Body of pancreas (tissue), 4 donors: ENCODE measurements around the gene CD24. TPM values are rescaled to one million over a fixed set of nuclear protein-coding genes. Genes with fewer than 3 reads are reported as not detected.
"Not testable (repeated sequence)": the region's sequence is repeated elsewhere in the genome, so short reads cannot be mapped to it uniquely, and the experiment has no call there.

Experiments used
- ATAC-seq: fragments of 150-250 bp; one replicate; pipeline ENCODE4 v1.9.1; 2016
- DNase-seq, 4 donors: peaks; one replicate each; pipeline ENCODE4 v3.0.0-alpha.2; 2019
- H3K27ac ChIP-seq, 4 donors: fragments of 200-600 bp; sonication (generic); 1 replicate in 3 of 4; 2 replicates in 1 of 4; pipeline versions ENCODE4 v1.5.1 to v1.6.1; 2016 to 2019; ENCODE audit warnings: mild to moderate bottlenecking in 1 of 4, mixed read lengths in 1 of 4, moderate library complexity in 1 of 4
- H3K27me3 ChIP-seq, 2 donors: fragments of 200-600 bp; sonication (generic); one replicate each; pipeline ENCODE4 v1.6.0; 2016; ENCODE audit warnings: mild to moderate bottlenecking in 1 of 2
- H3K36me3 ChIP-seq, 2 donors: fragments of 200-600 bp; sonication (generic); replicated peaks in 1 of 2; 2 replicates each; pipeline ENCODE4 v1.5.1; 2016; ENCODE audit warnings: low read depth in 2 of 2; ENCODE audit not compliant: insufficient read depth in 1 of 2
- H3K4me1 ChIP-seq: fragments of 200-600 bp; sonication (generic); one replicate; pipeline ENCODE4 v1.6.0; 2016
- H3K4me3 ChIP-seq, 2 donors: fragments of 200-600 bp; sonication (generic); 1 replicate in 1 of 2; 2 replicates in 1 of 2; pipeline ENCODE4 v1.5.1; 2016 to 2019
- H3K9me3 ChIP-seq, 3 donors: fragments of 200-600 bp; sonication (generic); 1 replicate in 2 of 3; 2 replicates in 1 of 3; pipeline ENCODE4 v1.5.1; 2016
- POLR2A ChIP-seq, 3 donors: fragments of 450-650 bp; IDR thresholded peaks; one replicate each; pipeline ENCODE4 v1.6.1; 2016; ENCODE audit warnings: antibody characterized with exemption in 3 of 3, mild to moderate bottlenecking in 2 of 3
- WGBS, 2 donors: methylation state at CpG; one replicate each; pipeline ENCODE4 v1.1.5; 2017; 5-methylcytosine and 5-hydroxymethylcytosine counted together
- intact Hi-C: fragments of 100-400 bp; cut with DNase I; formaldehyde crosslinking; loops from one replicate; pipeline ENCODE4 v1.15.1; 2023
- total RNA-seq, 2 donors: library from RNA; depleted of rRNA; stranded (reverse); fragments of >200 nt; gene quantifications; one replicate each; pipeline ENCODE4 v1.1.0, GENCODE V29; 2016
- TF ChIP-seq, protein P1 (sequence below), 7 experiments: fragments of 450-650 bp in 4 of 7; fragments of 200-600 bp in 3 of 7; sonication (generic) in 3 of 7; IDR thresholded peaks; one replicate each; pipeline ENCODE4 v1.5.1; 2016 to 2019; ENCODE audit warnings: antibody characterized with exemption in 7 of 7

The CD24 gene
- total RNA-seq, 2 donors from 2014 or later, result 292 to 618 TPM

DNA sequence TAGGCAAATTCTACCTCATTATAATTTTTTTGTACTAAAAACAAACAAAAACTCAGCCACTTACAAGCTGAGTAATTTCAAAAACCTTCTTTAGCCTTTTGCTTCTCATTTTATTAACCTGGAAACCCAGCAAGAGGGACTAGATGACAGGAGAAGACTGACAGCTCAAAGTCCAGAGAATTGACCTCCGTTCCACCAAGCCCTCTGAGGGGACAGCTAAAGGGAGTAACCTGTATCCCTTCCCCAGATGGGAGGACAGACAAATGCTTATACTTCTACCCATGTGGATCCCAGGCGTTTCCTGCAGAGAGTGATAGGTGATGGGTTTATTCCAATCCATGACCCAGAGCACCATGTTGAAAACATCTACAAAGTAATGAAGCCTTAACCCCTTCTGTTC lies 35.0 kb upstream of the CD24 start:
- Histone ChIP-seq H3K9me3 (no peaks in the 10 kb centered on the region), H3K4me3 (no peak overlapping the region), H3K27me3 (no peaks in the 10 kb centered on the region), H3K27ac (no peak overlapping the region), H3K36me3 (no peaks in the 10 kb centered on the region), H3K4me1 (no peaks in the 10 kb centered on the region)
- 63 to 66% methylated on average over 2 of the region's 2 CpGs for WGBS, 2 donors
- no peak for DNase-seq
- intact Hi-C loops, result no loop called here
- ATAC-seq, result no peak
- TF ChIP-seq, protein P1, sequence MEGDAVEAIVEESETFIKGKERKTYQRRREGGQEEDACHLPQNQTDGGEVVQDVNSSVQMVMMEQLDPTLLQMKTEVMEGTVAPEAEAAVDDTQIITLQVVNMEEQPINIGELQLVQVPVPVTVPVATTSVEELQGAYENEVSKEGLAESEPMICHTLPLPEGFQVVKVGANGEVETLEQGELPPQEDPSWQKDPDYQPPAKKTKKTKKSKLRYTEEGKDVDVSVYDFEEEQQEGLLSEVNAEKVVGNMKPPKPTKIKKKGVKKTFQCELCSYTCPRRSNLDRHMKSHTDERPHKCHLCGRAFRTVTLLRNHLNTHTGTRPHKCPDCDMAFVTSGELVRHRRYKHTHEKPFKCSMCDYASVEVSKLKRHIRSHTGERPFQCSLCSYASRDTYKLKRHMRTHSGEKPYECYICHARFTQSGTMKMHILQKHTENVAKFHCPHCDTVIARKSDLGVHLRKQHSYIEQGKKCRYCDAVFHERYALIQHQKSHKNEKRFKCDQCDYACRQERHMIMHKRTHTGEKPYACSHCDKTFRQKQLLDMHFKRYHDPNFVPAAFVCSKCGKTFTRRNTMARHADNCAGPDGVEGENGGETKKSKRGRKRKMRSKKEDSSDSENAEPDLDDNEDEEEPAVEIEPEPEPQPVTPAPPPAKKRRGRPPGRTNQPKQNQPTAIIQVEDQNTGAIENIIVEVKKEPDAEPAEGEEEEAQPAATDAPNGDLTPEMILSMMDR (IDR thresholded peaks at IDR 0.05), result no peak
- no peak for TF ChIP-seq POLR2A (IDR thresholded peaks at IDR 0.05)

DNA sequence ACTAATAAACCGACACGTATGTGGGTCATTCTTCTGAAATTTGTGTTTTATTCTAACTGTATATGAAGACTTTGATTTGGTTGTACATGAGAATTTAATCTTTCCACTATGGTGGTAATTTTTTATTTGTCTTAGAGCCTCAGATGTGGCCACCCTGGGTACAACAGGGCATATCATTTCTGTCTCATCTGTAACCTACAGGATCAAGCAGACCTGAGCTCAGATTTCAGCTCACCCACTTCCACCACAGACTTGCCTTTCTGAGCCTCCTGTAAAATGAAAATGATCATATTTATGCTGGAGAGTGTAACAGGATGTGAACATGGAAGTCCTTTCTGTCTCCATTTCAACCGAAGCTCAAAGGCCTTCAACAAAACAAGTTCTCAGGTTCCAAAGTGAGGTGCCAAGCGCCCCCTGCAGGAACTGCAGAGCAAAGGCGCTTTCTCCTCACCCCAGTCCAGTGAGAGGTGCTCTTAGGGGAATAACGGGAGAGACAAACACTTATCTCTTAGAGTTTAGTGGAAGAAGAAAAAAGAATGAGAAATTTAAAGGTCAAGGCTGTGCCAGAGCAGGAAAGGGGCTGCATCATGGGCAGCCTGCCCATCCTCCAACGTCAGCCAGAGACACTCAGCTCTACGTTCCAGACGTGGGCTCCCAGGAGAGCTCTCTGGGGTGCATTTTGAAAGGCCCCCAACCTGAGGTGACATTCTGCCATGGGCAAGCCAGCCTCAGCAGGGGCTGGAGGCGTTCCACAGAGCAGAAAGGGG lies 23.0 kb upstream of the CD24 start:
- Histone ChIP-seq H3K9me3 (no peaks in the 10 kb centered on the region), H3K4me3 (no peak overlapping the region), H3K27ac (no peak overlapping the region), H3K36me3 (no peaks in the 10 kb centered on the region), H3K27me3 (no peaks in the 10 kb centered on the region), H3K4me1 (peaks cover 8% of the 10 kb centered on the region)
- DNase-seq, result peak; percentile 54 to 66 (median 61)
- intact Hi-C loops, result loop anchor here (10.0 kb wide), 1 partner anchor 553 kb away; no protein-coding TSS in a partner anchor
- 37 to 45% methylated on average over 10 of the region's 10 CpGs for WGBS, 2 donors
- TF ChIP-seq, protein P1 (IDR thresholded peaks at IDR 0.05), result peak; percentile 70 to 88 (median 80)
- TF ChIP-seq POLR2A (IDR thresholded peaks at IDR 0.05), result no peak
- peak; percentile 81 for ATAC-seq

DNA sequence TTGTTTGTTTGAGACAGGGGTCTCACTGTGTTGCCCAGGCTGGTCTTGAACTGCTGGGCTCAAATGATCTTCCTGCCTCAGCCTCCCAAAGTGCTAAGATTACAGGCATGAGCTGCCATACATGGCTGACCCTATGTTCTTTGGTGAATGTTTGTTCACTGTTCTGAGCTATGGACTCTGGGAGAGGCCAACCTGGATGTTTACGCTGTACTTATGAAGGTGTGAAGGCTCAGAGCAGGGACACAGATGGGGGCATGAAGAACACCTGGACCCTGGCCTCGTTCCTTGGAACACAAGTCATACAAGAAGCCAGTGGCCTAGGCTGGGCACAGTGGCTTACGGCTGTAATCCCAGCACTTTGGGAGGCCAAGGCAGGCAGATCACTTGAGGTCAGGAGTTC lies 21.1 kb upstream of the CD24 start:
- no peaks in the 10 kb centered on the region for H3K36me3 ChIP-seq
- no peaks in the 10 kb centered on the region for H3K27me3 ChIP-seq
- 72 to 89% methylated on average over 1 to 3 of the region's 3 CpGs for WGBS, 2 donors
- ATAC-seq (no peak), DNase-seq (no peak)
- intact Hi-C loops, result loop anchor here (10.0 kb wide), 1 partner anchor 551 kb away; no protein-coding TSS in a partner anchor
- H3K9me3 ChIP-seq, result no peaks in the 10 kb centered on the region
- no peak for TF ChIP-seq POLR2A (IDR thresholded peaks at IDR 0.05)
- H3K4me3 ChIP-seq, result no peak overlapping the region
- H3K27ac ChIP-seq, result no peak overlapping the region
- H3K4me1 ChIP-seq, result peaks cover 8% of the 10 kb centered on the region

DNA sequence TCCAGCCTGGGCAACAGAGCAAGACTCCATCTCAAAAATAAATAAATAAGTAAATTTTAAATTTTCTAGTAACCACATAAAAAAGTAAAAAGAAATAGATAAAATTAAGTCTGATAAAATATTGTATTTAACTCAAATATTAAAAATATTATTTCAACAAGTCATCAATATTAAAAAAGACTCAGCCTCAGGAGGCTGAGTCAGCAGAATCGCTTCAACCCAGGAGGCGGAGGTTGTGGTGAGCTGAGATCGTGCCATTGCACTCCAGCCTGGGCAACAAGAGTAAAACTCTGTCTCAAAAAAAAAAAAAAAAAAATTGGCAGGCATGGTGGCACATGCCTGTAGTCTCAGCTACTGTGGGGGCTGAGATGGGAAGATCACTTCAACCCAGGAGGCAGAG lies 15.2 kb upstream of the CD24 start:
- H3K27ac ChIP-seq, ATAC-seq, H3K9me3 ChIP-seq, H3K4me1 ChIP-seq, DNase-seq, H3K36me3 ChIP-seq, H3K27me3 ChIP-seq, H3K4me3 ChIP-seq: not testable (repeated sequence)
- WGBS, 2 donors, result 66 to 72% methylated on average over 3 of the region's 3 CpGs
- intact Hi-C loops, result loop anchor here (10.0 kb wide), 2 partner anchors 385 to 545 kb away; no protein-coding TSS in a partner anchor

GRCh38 chr6:106988664-106989063 lies 14.1 kb upstream of the CD24 start:
- ATAC-seq (no peak), DNase-seq (no peak)
- H3K27ac ChIP-seq, result no peak overlapping the region
- WGBS, 2 donors, result 34 to 49% methylated on average over 3 of the region's 3 CpGs
- intact Hi-C loops, result loop anchor here (10.0 kb wide), 1 partner anchor 384 kb away; no protein-coding TSS in a partner anchor
- no peaks in the 10 kb centered on the region for H3K9me3 ChIP-seq
- no peaks in the 10 kb centered on the region for H3K4me1 ChIP-seq
- no peaks in the 10 kb centered on the region for H3K36me3 ChIP-seq
- H3K27me3 ChIP-seq, result no peaks in the 10 kb centered on the region
- TF ChIP-seq, protein P1 (IDR thresholded peaks at IDR 0.05), result no peak
- no peak for TF ChIP-seq POLR2A (IDR thresholded peaks at IDR 0.05)
- no peak overlapping the region for H3K4me3 ChIP-seq
